Osteoblast (primary cell): ENCODE measurements around the gene DLG2. TPM values are rescaled to one million over a fixed set of nuclear protein-coding genes. Genes with fewer than 3 reads are reported as not detected.

Experiments
- DNase-seq: peaks from one replicate; pipeline ENCODE4 v3.0.0; 2011; ENCODE audit warnings: low spot score, mixed read lengths; ENCODE audit not compliant: insufficient read length; ENCODE audit errors: missing footprints
- H2AFZ ChIP-seq: 2 replicates; pipeline ENCODE4 v1.6.0; 2011; ENCODE audit warnings: mild to moderate bottlenecking, low read length
- H3K27ac ChIP-seq: 2 replicates; pipeline ENCODE4 v1.5.1; 2011; ENCODE audit warnings: mild to moderate bottlenecking, low read depth, low read length, moderate library complexity
- H3K27me3 ChIP-seq: 2 replicates; pipeline ENCODE4 v1.6.0; 2012; ENCODE audit warnings: mild to moderate bottlenecking, control low read depth, inconsistent platforms, low read length, moderate library complexity; ENCODE audit not compliant: insufficient read depth
- H3K36me3 ChIP-seq: 2 replicates; pipeline ENCODE4 v1.5.1; 2011; ENCODE audit warnings: mild to moderate bottlenecking, low read length, control low read depth, moderate library complexity; ENCODE audit not compliant: insufficient read depth
- H3K4me1 ChIP-seq: 2 replicates; pipeline ENCODE4 v1.5.1; 2011; ENCODE audit warnings: mild to moderate bottlenecking, low read length, control low read depth, moderate library complexity; ENCODE audit not compliant: insufficient read depth
- H3K4me2 ChIP-seq: 2 replicates; pipeline ENCODE4 v1.6.0; 2011; ENCODE audit warnings: mild to moderate bottlenecking, low read length; ENCODE audit not compliant: insufficient read depth
- H3K4me3 ChIP-seq: fragments of 200-600 bp; sonication (generic); 3 replicates; pipeline ENCODE4 v1.5.1; 2012; ENCODE audit warnings: mild to moderate bottlenecking, low read length, inconsistent platforms; ENCODE audit not compliant: insufficient read depth
- H3K79me2 ChIP-seq: 2 replicates; pipeline ENCODE4 v1.6.0; 2012; ENCODE audit warnings: mild to moderate bottlenecking, low read length, control low read depth, inconsistent platforms; ENCODE audit not compliant: insufficient read depth
- H3K9me3 ChIP-seq: 2 replicates; pipeline ENCODE4 v1.5.1; 2011; ENCODE audit warnings: low read depth, low read length, control low read depth
- H4K20me1 ChIP-seq: 2 replicates; pipeline ENCODE4 v1.6.0; 2012; ENCODE audit warnings: mild to moderate bottlenecking, low read length, control low read depth; ENCODE audit not compliant: insufficient read depth
- CTCF ChIP-seq: IDR thresholded peaks from 2 replicates; pipeline ENCODE4 v1.5.1; 2011; ENCODE audit warnings: mild to moderate bottlenecking, low read depth, low read length, moderate library complexity; ENCODE audit errors: extremely low read depth
- total RNA-seq: library from RNA; depleted of rRNA; stranded (reverse); fragments of >200 nt; gene quantifications from 2 replicates; pipeline ENCODE4 v1.2.3, GENCODE V29; 2012

Gene DLG2
- total RNA-seq, 1 donor: 3.3 TPM

GRCh38 chr11:83951521-83951920 lies 1675.6 kb downstream of the DLG2 start:
- H3K27me3 ChIP-seq: no peaks in the 10 kb centered on the region
- no peak for DNase-seq
- H3K4me3 ChIP-seq: no peak overlapping the region
- no peaks in the 10 kb centered on the region for H3K79me2 ChIP-seq
- no peaks in the 10 kb centered on the region for H3K4me1 ChIP-seq
- H3K4me2 ChIP-seq: no peak overlapping the region
- TF ChIP-seq CTCF: no peak
- no peaks in the 10 kb centered on the region for H3K36me3 ChIP-seq
- no peak overlapping the region for H2AFZ ChIP-seq
- H3K27ac ChIP-seq: no peak overlapping the region
- no peaks in the 10 kb centered on the region for H4K20me1 ChIP-seq
- H3K9me3 ChIP-seq: no peaks in the 10 kb centered on the region

- Histone ChIP-seq H3K4me2 (no peak overlapping the region), H3K36me3 (no peaks in the 10 kb centered on the region), H3K79me2 (no peaks in the 10 kb centered on the region), H2AFZ (no peak overlapping the region), H3K4me3 (no peak overlapping the region), H4K20me1 (no peaks in the 10 kb centered on the region), H3K27me3 (no peaks in the 10 kb centered on the region), H3K4me1 (no peaks in the 10 kb centered on the region), H3K27ac (no peak overlapping the region), H3K9me3 (no peaks in the 10 kb centered on the region)
- no peak for DNase-seq
- no peak for TF ChIP-seq CTCF
These were observed 1678.9 kb downstream of the DLG2 start for GRCh38 chr11:83948200-83948599.

GRCh38 chr11:83945976-83946375 lies 1681.2 kb downstream of the DLG2 start:
- H4K20me1 ChIP-seq: no peaks in the 10 kb centered on the region
- H3K36me3 ChIP-seq: no peaks in the 10 kb centered on the region
- no peak overlapping the region for H3K27ac ChIP-seq
- no peaks in the 10 kb centered on the region for H3K27me3 ChIP-seq
- TF ChIP-seq CTCF: no peak
- no peak overlapping the region for H3K4me2 ChIP-seq
- no peaks in the 10 kb centered on the region for H3K79me2 ChIP-seq
- H3K4me1 ChIP-seq: no peaks in the 10 kb centered on the region
- no peak overlapping the region for H3K4me3 ChIP-seq
- no peak for DNase-seq
- no peaks in the 10 kb centered on the region for H3K9me3 ChIP-seq
- no peak overlapping the region for H2AFZ ChIP-seq

- Histone ChIP-seq H3K9me3 (no peaks in the 10 kb centered on the region), H3K4me2 (no peak overlapping the region), H3K79me2 (no peaks in the 10 kb centered on the region), H4K20me1 (no peaks in the 10 kb centered on the region), H3K36me3 (no peaks in the 10 kb centered on the region), H3K4me1 (no peaks in the 10 kb centered on the region), H2AFZ (no peak overlapping the region), H3K4me3 (no peak overlapping the region), H3K27me3 (no peaks in the 10 kb centered on the region), H3K27ac (no peak overlapping the region)
- TF ChIP-seq CTCF: no peak
- DNase-seq: no peak
These were observed 1686.1 kb downstream of the DLG2 start for GRCh38 chr11:83941050-83941449.
